ENCODE data around the gene CAPN5. TPM values are rescaled to one million over a fixed set of nuclear protein-coding genes. Genes with fewer than 3 reads are reported as not detected.

CAPN5 gene
- total RNA-seq, 1 donor from 2014 or later, result 6.5 TPM

GRCh38 chr11:77086521-77087472 is 20.0 kb downstream of the CAPN5 start:
- Histone ChIP-seq H3K36me3 (no peaks in the 10 kb centered on the region), H3K27me3 (no peaks in the 10 kb centered on the region), H3K9me3 (no peaks in the 10 kb centered on the region), H3K4me1 (peaks cover 16% of the 10 kb centered on the region), H3K4me3 (no peak overlapping the region), H3K27ac (no peak overlapping the region)
- peak; percentile 55 for DNase-seq
- intact Hi-C loops (cut with DNase I), result no loop called here
- ATAC-seq, result no peak
- TF ChIP-seq CTCF (IDR thresholded peaks at IDR 0.05), result no peak

- DNase-seq, result peak; percentile 36
- intact Hi-C loops (cut with DNase I), result no loop called here
- TF ChIP-seq CTCF (IDR thresholded peaks at IDR 0.05), result no peak
- no peaks in the 10 kb centered on the region for H3K9me3 ChIP-seq
- no peak overlapping the region for H3K4me3 ChIP-seq
- H3K27me3 ChIP-seq, result no peaks in the 10 kb centered on the region
- peaks cover 8% of the 10 kb centered on the region for H3K4me1 ChIP-seq
- ATAC-seq, result no peak
- no peak overlapping the region for H3K27ac ChIP-seq
- no peaks in the 10 kb centered on the region for H3K36me3 ChIP-seq
Observed at GRCh38 chr11:77087723-77088225, 21.0 kb downstream of the CAPN5 start.

GRCh38 chr11:77088236-77089003 is 21.6 kb downstream of the CAPN5 start:
- Histone ChIP-seq H3K9me3 (no peaks in the 10 kb centered on the region), H3K36me3 (no peaks in the 10 kb centered on the region), H3K27me3 (no peaks in the 10 kb centered on the region), H3K27ac (no peak overlapping the region), H3K4me3 (no peak overlapping the region), H3K4me1 (peaks cover 1% of the 10 kb centered on the region)
- DNase-seq (peak; percentile 11), ATAC-seq (no peak)
- intact Hi-C loops (cut with DNase I), result no loop called here
- TF ChIP-seq CTCF (IDR thresholded peaks at IDR 0.05), result no peak

GRCh38 chr11:77089004-77089545 is 22.3 kb downstream of the CAPN5 start:
- no peaks in the 10 kb centered on the region for H3K36me3 ChIP-seq
- DNase-seq, result peak; percentile 50
- H3K27ac ChIP-seq, result no peak overlapping the region
- no peak for TF ChIP-seq CTCF (IDR thresholded peaks at IDR 0.05)
- intact Hi-C loops (cut with DNase I), result no loop called here
- H3K9me3 ChIP-seq, result no peaks in the 10 kb centered on the region
- no peak for ATAC-seq
- no peaks in the 10 kb centered on the region for H3K27me3 ChIP-seq
- no peaks in the 10 kb centered on the region for H3K4me1 ChIP-seq
- no peak overlapping the region for H3K4me3 ChIP-seq

- no peak overlapping the region for H3K27ac ChIP-seq
- DNase-seq (no peak), ATAC-seq (no peak)
- H3K4me1 ChIP-seq, result no peaks in the 10 kb centered on the region
- no peaks in the 10 kb centered on the region for H3K36me3 ChIP-seq
- H3K9me3 ChIP-seq, result no peaks in the 10 kb centered on the region
- H3K4me3 ChIP-seq, result no peak overlapping the region
- H3K27me3 ChIP-seq, result no peaks in the 10 kb centered on the region
- TF ChIP-seq CTCF (IDR thresholded peaks at IDR 0.05), result no peak
- intact Hi-C loops (cut with DNase I), result loop anchor here (5.0 kb wide), 1 partner anchor 43 kb away; no protein-coding TSS in a partner anchor
Observed at GRCh38 chr11:77090046-77090372, 23.2 kb downstream of the CAPN5 start.
